ENCODE data around the gene ZNF43.
"Not testable (repeated sequence)": the region's sequence is repeated elsewhere in the genome, so short reads cannot be mapped to it uniquely, and the experiment has no call there.

Gene ZNF43

GRCh38 chr19:21824679-21825078, 11.3 kb downstream of the ZNF43 start:
- H3K4me1 Mint-ChIP-seq: no peaks in the 10 kb centered on the region
- peaks cover 93% of the 10 kb centered on the region for H3K36me3 Mint-ChIP-seq (ENCODE audit: low read depth)
- TF ChIP-seq CTCF (IDR thresholded peaks at IDR 0.05; ENCODE audit: unreplicated experiment in 3 of 3): no peak
- no peak overlapping the region for H3K27ac Mint-ChIP-seq
- H3K4me3 Mint-ChIP-seq: no peak overlapping the region
- H3K27me3 Mint-ChIP-seq (ENCODE audit: low read depth): no peaks in the 10 kb centered on the region
- H3K9me3 Mint-ChIP-seq: peaks cover 51% of the 10 kb centered on the region

- Mint-ChIP-seq H3K36me3 (ENCODE audit: low read depth) (peaks cover 97% of the 10 kb centered on the region), H3K27ac (no peak overlapping the region), H3K9me3 (peaks cover 60% of the 10 kb centered on the region), H3K4me1 (no peaks in the 10 kb centered on the region), H3K27me3 (ENCODE audit: low read depth) (no peaks in the 10 kb centered on the region), H3K4me3 (no peak overlapping the region)
- TF ChIP-seq CTCF (IDR thresholded peaks at IDR 0.05; ENCODE audit: unreplicated experiment in 3 of 3): no peak
Measured at GRCh38 chr19:21823224-21823623, 12.8 kb downstream of the ZNF43 start.

GRCh38 chr19:21812448-21812847, 23.5 kb downstream of the ZNF43 start:
- peaks cover 98% of the 10 kb centered on the region for H3K36me3 Mint-ChIP-seq (ENCODE audit: low read depth)
- peaks cover 68% of the 10 kb centered on the region for H3K9me3 Mint-ChIP-seq
- H3K27ac Mint-ChIP-seq: no peak overlapping the region
- TF ChIP-seq CTCF (IDR thresholded peaks at IDR 0.05; ENCODE audit: unreplicated experiment in 3 of 3): no peak
- H3K4me1 Mint-ChIP-seq: no peaks in the 10 kb centered on the region
- no peak overlapping the region for H3K4me3 Mint-ChIP-seq
- no peaks in the 10 kb centered on the region for H3K27me3 Mint-ChIP-seq (ENCODE audit: low read depth)

- not testable (repeated sequence) for H3K4me1 Mint-ChIP-seq; H3K27ac Mint-ChIP-seq; H3K4me3 Mint-ChIP-seq; H3K27me3 Mint-ChIP-seq (ENCODE audit: low read depth)
- H3K9me3 Mint-ChIP-seq: peaks cover 66% of the 10 kb centered on the region
- H3K36me3 Mint-ChIP-seq (ENCODE audit: low read depth): peaks cover 88% of the 10 kb centered on the region
Measured at GRCh38 chr19:21808400-21809000, 27.5 kb downstream of the ZNF43 start.

- H3K27ac Mint-ChIP-seq: no peak overlapping the region
- H3K27me3 Mint-ChIP-seq (ENCODE audit: low read depth): no peaks in the 10 kb centered on the region
- peaks cover 42% of the 10 kb centered on the region for H3K9me3 Mint-ChIP-seq
- H3K4me1 Mint-ChIP-seq: no peaks in the 10 kb centered on the region
- H3K4me3 Mint-ChIP-seq: no peak overlapping the region
- peaks cover 3% of the 10 kb centered on the region for H3K36me3 Mint-ChIP-seq (ENCODE audit: low read depth)
- TF ChIP-seq CTCF (IDR thresholded peaks at IDR 0.05; ENCODE audit: unreplicated experiment in 3 of 3): no peak
Measured at GRCh38 chr19:21789466-21790085, 46.4 kb downstream of the ZNF43 start.

GRCh38 chr19:21786936-21787335, 49.0 kb downstream of the ZNF43 start:
- no peak overlapping the region for H3K4me3 Mint-ChIP-seq
- H3K27ac Mint-ChIP-seq: no peak overlapping the region
- no peaks in the 10 kb centered on the region for H3K4me1 Mint-ChIP-seq
- peaks cover 3% of the 10 kb centered on the region for H3K36me3 Mint-ChIP-seq (ENCODE audit: low read depth)
- peaks cover 39% of the 10 kb centered on the region for H3K9me3 Mint-ChIP-seq
- H3K27me3 Mint-ChIP-seq (ENCODE audit: low read depth): no peaks in the 10 kb centered on the region
- TF ChIP-seq CTCF (IDR thresholded peaks at IDR 0.05; ENCODE audit: unreplicated experiment in 3 of 3): no peak

- H3K9me3 Mint-ChIP-seq; H3K4me1 Mint-ChIP-seq; H3K27ac Mint-ChIP-seq; H3K27me3 Mint-ChIP-seq (ENCODE audit: low read depth); H3K36me3 Mint-ChIP-seq (ENCODE audit: low read depth); H3K4me3 Mint-ChIP-seq: not testable (repeated sequence)
Measured at GRCh38 chr19:21775792-21776191, 60.2 kb downstream of the ZNF43 start.
